GM21515 (cell line): ENCODE data around the gene CCNB3.

Experiments used
- ATAC-seq: cut with Tn5 transposase; IDR thresholded peaks from one replicate; pipeline ENCODE4 v1.9.1; 2021; ENCODE audit not compliant: unreplicated experiment

CCNB3 gene

DNA sequence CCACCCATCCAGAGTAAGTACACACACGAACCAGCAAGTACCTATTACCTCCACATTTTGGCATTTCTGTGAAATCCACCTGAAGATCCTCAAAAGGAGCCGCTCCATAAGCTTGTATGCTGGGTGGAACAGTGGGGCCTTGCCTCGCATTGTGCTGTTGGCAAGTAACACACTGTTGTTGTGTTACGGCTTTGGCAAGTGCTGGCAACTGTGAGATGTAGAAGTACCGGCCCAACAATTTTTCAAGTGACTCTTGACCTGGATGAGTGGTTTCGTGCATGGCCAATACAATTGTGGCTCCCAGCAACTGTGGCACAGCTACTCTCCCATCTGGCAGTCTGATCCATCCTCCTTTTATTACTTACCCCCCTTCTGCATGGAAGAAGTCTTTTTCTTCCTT lies 128.7 kb downstream of the CCNB3 start:
- no peak for ATAC-seq

DNA sequence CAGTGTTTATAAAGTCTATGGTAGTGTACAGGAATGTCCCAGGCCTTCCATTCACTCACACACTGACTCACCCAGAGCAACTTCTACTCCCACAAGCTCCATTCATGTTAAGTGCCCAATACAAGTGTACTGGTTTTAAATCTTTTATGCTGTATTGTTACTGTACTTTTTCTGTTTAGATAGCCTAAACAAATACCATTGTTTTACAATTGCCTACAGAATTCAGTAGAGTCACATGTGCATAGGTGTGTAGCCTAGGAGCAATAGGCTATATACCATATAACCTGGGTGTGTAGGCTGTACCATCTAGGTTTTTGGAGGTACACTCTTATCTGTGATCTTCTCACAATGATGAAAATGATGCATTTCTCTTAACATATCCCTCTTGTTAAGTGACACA lies 139.4 kb downstream of the CCNB3 start:
- no peak for ATAC-seq

DNA sequence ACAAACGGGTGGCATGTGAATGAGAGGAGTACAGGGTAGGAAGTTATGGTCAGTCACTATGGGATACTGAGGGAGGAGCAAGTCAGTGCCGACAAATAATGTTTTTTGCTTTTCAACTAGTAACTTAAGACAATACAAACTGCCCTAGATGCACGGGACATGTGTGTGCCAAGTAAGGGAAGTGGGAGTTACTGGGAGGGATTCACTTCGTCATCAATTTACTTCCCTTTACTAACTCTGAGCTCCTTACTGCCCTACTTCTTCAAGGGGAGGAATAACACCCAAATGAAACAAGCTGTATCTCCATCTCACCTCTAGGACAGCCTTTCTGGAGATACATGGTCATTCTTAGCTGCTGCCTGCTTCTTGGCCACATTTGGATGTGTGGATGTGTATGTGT lies 168.4 kb downstream of the CCNB3 start:
- ATAC-seq, result no peak

DNA sequence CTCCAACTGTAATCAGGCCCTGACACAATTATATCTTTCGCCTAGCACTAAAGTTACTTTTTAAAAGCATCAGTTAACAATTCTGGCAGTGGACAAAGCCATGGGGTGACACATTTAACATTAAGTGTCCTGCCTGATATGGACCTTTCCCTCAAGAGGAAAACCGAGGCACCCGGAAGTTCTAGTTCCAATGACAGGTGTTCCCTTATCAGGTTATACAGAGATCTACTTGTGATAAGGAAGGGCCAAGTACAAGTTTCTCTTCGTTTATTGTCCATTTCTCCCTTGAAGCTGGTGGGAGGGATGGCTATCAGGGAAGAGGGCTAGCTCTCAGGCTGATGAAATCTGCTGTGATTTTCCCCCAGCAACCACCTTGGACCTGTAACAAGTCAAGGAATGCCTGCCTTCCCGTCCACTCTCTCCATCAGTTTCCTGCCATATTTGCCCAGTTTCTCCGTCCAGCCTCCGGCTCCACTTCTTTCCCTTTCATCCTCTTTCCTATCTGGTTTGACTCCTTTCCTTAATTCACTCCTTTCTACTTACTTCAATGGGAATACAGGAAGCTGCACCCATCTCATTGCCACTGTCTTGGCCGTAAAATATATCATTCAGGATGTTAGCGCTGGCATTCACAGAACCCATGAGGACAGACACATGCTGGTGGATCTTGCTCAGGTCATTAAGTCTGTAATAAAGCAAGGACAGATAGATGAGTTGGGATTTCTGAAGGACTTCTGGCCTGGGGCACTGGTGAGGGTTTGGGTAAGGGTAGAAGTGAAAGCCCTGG lies 171.1 kb downstream of the CCNB3 start:
- ATAC-seq, result no peak

DNA sequence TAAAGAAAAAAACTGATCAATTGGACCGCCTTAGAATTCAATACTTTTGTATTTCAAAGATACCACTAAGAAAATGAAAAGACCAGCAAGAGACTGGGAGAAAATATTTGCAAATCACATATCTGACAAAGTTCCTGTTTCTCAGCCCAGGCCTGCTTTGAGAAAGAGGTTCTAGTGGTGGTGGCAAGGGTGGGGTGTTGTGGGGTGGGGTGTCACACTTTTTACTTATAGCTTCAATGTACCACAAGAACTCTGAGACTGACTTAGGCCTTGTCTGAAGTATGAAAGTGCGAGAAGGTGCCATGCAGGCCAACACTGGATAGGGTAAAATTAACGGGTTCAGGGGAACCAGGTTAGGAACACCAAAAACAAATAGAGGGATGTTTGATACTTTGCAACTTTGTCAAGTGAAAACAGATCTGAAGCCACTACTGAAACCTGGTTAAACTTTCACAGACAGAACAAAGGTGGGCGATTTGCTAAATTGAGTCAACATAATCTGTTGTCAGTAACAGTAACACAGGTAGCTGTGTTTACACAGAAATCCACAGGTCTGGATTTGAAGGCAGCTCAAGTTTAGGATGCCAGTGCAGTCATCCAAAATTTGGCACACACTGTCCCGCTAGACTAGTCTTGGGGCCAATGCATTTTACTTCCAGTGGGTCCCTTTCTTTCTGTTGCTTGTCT lies 177.3 kb downstream of the CCNB3 start:
- no peak for ATAC-seq

DNA sequence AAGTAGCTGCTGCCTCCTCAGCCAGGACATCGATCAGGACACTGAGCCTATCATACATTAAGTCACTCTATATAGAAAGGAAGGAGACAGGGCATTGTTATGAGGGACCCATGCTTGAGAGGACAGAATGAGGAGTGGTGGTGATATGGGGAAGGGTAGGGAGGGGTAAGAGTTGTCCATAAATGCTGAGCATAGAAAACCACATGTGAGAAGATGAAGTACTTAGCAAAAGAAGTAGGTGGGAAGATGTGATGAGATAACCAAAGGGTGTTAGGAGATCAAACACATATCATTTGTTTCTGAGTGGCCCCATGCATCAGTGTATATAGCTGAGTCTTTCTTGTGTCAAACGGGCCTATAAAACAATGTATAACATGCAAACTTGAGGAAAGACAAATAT lies 182.0 kb downstream of the CCNB3 start:
- no peak for ATAC-seq

DNA sequence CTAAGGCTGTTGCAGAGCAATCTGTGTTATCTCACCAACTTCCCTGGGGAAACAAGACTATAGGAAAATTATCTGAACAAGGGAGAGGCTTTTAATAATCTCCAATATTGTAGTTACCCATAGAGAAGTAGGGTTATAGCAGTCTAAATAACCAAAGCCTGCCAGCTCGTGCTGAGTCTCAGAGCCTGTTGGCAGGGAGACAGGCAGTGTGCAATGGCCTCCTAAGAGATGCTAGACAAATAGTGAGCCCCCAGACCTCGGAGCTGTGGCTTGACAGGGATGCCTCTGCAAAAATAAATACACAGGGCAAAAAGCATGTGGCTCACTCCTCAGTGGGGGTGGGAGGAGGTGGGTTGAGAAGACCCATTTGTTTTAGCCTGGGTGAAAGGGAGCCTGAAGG lies 189.3 kb downstream of the CCNB3 start:
- no peak for ATAC-seq
